ENCODE data around the gene PIK3CA.

Gene PIK3CA

GRCh38 chr3:179156775-179157174, 8.6 kb downstream of the PIK3CA start:
- no peak for DNase-seq (ENCODE audit: low read depth, low spot score)

DNA sequence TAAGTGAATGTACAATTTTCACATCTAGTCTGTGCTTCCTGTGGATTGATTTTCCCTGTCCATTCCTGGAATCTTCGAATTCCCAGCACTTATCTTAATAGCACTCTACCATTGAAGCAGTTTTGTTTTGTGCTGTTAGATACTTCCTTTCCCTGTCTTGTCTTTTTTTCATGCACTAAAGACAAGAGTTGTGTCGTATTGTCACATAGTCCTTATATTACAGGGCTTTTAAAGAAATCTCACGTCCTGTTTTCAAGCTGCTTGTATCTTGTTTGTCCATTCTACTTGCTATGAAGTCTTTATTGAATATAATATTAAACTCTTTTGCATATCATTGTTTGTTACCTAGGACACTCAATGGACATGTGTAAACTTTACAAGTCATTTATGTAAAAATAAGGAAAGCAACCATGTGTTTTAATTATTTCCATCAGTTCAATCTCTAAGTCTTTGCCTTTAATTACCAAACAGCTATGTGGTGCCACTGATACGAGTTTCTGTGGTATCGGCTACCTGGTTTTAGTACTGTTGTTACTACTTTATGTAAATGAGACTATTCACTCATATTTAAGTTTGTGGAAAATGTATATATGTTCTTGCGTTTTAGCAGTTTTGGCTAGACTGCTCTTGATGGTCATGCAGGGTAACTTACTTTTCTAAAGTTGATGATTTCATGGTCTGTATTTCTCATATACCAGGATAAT, 10.3 kb downstream of the PIK3CA start:
- no peak for DNase-seq (ENCODE audit: low read depth, low spot score)

DNA sequence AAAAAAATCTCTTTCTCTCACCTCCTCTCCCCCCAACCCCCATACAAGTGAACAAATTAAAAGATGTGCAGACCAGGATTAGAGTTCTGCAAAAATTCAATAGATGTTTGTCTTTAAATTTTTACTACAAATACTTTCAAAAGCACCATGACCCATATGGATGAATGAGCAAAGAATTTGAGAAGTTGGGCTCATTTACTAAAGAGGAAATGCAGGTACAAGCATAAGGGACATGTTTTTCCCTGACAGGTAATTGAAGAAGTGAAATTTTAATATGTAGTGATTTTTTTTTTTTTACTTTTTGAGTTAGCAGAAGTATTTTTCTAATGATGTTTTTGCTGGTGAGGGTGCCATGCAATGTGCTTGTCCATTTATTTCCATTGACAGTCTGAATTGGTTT, 15.3 kb downstream of the PIK3CA start:
- no peak for DNase-seq (ENCODE audit: low read depth, low spot score)

- DNase-seq (ENCODE audit: low read depth, low spot score): no peak
These were observed 16.7 kb downstream of the PIK3CA start for GRCh38 chr3:179164857-179165256.

DNA sequence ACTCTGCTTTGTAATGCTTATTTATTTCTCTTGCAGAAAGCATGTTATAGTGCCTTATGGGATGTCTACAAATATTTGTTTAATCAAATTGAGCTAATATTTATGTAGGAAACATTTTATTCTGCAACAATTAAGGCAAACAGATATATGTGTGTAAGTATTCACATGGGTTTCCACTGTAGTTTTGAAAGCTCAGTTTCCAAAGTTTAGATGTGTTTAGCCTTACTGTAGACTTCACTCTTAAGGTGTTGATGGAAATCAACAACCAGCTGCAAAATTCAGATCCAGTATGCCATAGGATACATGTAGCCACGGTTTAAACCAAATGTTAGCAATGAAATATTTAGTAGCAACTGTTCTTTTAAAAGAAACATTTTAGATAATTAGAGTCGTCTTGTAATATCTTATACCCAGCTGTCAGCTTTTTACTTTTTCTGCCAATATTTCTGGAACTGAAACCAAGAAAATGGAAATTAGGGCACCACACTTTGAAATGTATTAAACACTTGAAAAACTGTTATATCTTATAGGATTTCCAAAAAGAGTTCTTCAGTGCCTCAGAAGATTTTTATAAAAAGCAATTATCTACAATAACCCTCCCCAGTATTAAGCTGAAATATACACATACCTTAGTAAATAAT, 18.5 kb downstream of the PIK3CA start:
- DNase-seq (ENCODE audit: low read depth, low spot score): no peak

DNA sequence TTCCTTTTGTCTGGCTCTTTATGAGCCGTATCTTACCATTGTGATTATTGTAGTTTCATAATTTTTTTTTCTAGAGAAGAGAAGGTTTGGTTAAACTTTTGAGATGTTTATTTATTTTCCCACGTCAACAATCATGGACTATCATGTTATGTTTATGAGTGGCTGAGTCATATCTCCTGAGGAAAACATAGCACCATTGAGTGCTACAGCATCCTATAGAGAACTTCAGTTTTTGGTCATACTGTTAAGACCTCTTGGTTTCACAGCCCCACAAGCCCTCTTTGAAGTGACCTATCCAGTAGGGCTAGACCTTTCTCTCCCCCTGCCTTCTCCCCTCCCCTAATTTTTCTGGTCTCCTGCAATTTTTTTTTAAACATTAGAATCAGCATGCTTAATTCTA, 20.8 kb downstream of the PIK3CA start:
- DNase-seq (ENCODE audit: low read depth, low spot score): no peak

DNA sequence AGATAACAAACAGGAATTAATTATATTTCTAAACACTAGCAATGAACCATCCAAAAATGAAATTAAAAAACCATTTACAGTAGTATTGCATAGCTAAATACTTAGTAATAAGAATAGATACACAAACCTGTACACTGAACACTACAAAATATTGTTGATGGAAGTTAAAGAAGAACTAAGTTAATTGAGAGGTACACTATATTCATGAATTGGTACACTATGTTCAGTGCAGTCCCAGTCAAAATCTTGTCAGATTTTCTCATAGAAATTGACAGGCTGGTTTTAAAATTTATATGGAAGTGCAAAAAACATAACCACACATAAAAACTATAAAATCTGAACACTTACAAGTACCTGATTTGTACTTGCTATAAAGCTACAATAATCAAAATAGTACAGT, 24.4 kb downstream of the PIK3CA start:
- DNase-seq (ENCODE audit: low read depth, low spot score): no peak

DNA sequence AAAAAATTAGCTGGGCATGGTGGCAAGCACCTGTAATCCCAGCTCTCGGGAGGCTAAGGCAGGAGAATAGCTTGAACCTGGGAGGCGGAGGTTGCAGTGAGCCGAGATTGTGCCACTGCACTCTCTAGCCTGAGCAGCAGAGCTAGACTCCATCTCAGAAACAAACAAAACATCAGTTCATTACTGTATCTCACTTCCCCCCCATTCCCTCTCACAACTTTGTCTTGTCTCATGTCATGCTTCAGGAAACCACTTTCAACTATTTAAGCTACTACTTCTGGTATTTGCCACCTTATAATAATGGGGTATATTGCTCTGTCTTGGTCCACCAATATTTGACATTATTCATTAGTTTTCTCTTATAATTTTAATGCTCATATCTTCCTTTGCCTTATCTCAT, 26.2 kb downstream of the PIK3CA start:
- DNase-seq (ENCODE audit: low read depth, low spot score): no peak

DNA sequence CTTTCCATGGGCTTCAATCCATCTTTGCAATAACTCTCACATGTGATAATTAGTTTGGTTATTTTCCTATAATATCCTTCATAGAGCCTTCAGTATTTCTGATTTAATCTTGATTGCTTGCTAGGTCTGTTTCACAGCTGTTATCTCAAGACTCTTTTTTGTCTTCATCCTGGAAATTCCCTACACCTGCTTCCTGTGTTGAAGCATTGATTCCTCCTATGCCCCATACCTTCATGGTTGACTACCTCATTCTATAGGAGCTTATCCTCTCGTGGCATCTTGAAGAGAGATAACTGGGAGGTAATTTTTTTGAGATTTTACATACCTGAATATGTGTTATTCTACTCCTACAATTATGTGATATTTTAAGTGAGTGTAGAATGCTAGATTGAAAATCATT, 26.7 kb downstream of the PIK3CA start:
- no peak for DNase-seq (ENCODE audit: low read depth, low spot score)

GRCh38 chr3:179175358-179175757, 27.2 kb downstream of the PIK3CA start:
- DNase-seq (ENCODE audit: low read depth, low spot score): no peak

GRCh38 chr3:179177611-179178010, 29.5 kb downstream of the PIK3CA start:
- DNase-seq (ENCODE audit: low read depth, low spot score): no peak

DNA sequence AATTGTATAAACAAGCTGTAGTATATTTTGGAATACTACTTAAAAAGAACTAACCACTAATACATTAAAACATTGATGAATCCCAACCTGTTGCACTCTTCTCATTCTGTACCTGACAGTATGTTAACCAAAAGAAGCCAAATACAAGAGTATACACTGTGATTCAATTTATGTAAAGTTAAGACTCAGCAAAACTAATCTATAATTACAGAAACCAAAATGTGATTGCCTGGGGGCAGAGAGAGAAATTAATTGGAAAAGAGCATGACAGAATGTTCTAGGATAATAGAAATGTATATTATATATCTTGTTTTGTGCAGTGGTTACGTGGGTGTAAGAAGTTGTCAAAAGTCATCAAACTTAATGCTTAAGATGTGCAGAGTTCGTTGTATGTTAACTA, 31.1 kb downstream of the PIK3CA start:
- DNase-seq (ENCODE audit: low read depth, low spot score): no peak

DNA sequence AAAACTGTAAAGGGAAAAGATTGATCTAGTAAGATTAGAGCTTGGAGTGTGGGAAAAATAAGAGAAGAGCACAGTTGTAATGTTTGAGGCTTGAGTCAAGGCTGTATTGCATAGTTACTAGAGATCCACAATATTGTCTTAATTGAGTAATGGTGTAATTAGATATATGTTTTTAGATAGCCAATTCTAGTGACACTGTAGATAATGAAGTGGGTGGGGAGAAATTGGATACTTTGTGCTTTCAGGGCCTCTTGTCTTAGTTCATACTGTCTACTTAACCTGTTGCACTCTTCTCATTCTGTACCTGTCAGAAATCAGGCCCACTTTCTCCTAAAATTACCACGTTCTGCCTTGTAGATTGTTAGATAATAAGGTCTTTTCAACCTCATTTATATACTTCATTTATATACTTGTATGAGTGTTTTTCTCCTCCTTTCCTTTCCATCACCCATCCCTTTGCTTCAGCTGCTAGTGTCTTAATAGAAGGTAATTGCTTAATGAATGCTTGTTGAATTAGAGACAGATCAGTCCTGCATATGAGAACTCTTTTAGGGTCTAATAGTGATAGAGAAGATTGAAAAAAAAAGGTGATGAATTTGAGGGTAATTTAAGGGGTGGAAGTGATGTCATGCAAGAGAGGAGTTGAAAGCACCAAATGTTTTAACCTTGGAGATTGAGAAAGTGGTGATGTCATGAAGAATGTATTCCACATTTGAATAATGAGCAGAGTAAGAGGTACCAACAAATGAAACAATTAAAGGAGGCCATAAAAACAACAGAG, 32.0 kb downstream of the PIK3CA start:
- DNase-seq (ENCODE audit: low read depth, low spot score): no peak

DNA sequence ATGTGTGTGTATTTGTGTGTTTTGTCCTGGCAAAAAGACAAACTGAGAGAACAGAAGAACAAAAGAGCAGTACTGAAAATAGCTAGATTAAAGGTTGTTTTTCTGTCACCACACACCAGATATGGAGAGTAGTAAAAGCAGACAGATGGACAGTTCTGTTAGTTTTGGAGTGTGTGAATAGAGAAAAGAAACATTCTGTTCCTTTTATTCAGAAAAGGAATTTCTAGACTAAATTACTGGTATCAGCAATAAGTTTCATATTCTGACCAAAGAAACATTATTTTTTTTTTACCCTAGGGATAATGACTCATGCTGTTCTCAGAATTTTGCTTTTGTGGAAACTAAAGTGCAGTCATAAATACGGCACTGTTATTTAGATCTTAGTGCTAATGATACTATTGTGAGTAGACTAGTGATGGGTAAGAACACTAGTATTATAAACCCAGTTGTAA, 32.9 kb downstream of the PIK3CA start:
- no peak for DNase-seq (ENCODE audit: low read depth, low spot score)

DNA sequence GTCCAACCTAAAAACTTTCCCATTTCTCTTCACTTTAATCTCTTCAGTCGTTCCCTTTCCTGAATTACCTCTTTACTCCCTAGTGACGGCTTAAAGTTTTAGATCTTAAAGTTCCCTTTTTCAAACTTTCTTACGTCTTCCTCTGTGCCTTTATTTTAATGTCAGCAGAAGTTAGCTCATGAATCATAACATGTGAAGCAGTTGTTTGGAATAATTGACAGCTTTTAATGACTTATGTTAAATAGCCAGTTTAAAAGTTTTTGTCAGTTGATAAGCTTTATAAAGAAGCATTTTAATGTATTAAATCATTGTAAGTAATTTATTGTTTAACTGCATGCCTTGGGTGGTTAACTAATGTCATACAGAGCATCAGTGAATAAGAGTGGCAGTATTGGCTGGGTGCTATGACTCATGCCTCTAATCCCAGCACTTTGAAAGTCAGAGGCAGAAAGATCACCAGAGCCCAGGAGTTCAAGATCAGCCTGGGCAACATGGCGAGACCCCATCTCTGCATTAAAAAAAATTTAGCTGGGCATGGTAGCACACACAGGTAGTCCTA, 33.9 kb downstream of the PIK3CA start:
- no peak for DNase-seq (ENCODE audit: low read depth, low spot score)

- no peak for DNase-seq (ENCODE audit: low read depth, low spot score)
These were observed 34.7 kb downstream of the PIK3CA start for GRCh38 chr3:179182902-179183301.

- DNase-seq (ENCODE audit: low read depth, low spot score): no peak
These were observed 36.7 kb downstream of the PIK3CA start for GRCh38 chr3:179184826-179185225.

- DNase-seq (ENCODE audit: low read depth, low spot score): no peak
These were observed 38.3 kb downstream of the PIK3CA start for GRCh38 chr3:179186426-179186825.

DNA sequence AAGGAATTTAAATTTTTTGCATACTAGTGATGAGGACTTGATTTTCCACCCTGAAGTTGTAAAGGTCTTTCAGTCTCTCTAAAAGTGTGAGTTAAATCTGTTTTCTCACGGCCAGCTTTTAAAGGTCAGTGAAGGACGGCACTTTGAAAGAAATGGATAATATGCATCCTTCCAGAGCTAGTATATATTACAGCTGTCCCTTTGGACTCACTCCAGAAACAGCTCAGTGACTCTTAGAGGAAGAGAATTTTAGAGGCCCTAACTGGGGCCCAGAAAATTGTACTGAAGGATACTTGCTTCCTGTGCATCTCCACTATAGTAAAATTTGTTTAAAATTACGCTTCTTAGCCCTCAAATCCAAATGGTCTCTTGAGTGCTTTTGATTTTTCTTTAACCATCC, 41.6 kb downstream of the PIK3CA start:
- DNase-seq (ENCODE audit: low read depth, low spot score): no peak

DNA sequence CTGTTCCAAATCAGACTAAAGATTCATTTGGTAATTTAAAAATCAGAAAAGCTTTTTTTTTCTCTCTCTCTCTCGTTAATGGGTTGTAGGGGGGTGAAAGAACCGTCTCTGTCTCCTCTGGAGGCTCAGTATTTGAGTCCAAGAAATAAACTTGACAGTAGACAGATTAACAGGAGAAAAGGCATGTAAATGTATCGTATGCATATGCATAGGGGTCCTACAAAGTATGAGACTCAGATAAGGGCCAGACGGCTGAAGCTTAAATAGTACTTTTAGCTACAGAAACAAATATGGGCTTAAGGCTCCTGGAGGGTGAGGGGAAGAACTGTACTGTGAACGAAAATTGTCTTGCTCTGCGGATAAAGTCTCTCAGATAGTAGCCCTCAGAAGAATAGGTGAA, 42.4 kb downstream of the PIK3CA start:
- no peak for DNase-seq (ENCODE audit: low read depth, low spot score)

GRCh38 chr3:179192542-179192941, 44.4 kb downstream of the PIK3CA start:
- no peak for DNase-seq (ENCODE audit: low read depth, low spot score)

DNA sequence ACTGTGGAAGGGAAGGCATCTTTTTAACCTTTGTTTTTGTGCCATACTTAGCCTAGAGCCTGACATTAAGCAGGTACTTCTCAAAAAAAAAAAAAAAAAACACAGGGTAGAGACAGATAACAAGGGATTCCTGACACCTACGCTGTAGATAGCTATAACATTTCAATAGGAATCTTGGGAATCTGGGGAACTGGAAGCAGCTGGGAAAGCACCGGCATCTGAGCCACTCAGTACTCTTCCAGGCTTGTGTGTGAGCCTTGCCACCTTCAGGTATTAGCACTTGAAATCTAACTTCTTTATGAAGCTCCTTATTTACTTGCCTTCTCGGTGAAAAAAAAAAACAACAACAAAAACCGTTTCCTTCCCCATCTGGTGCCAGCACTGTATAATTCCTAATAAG, 46.8 kb downstream of the PIK3CA start:
- DNase-seq (ENCODE audit: low read depth, low spot score): peak; percentile 30

All from ELF-1 (cell line).